KOPT-K1 (cell line): ENCODE measurements around the gene BHMT2.
A peak's percentile ranks its signal among the peaks of the same experiment; 100 is the strongest.

ENCODE experiments used
- H3K27ac ChIP-seq: fragments of 200-600 bp; sonication (generic); 2 replicates; pipeline ENCODE4 v1.5.1; 2016; ENCODE audit warnings: antibody characterized with exemption, mild to moderate bottlenecking, low read depth, low read length; ENCODE audit not compliant: poor library complexity, severe bottlenecking
- H3K36me3 ChIP-seq: fragments of 200-600 bp; sonication (generic); 2 replicates; pipeline ENCODE4 v1.5.1; 2017; ENCODE audit warnings: antibody characterized with exemption, mild to moderate bottlenecking, low read length, moderate library complexity; ENCODE audit not compliant: insufficient read depth
- H3K9me3 ChIP-seq: fragments of 200-600 bp; sonication (generic); 2 replicates; pipeline ENCODE4 v1.5.1; 2017; ENCODE audit warnings: antibody characterized with exemption, low read length, mild to moderate bottlenecking; ENCODE audit not compliant: insufficient read depth, poor library complexity, severe bottlenecking

The BHMT2 gene

DNA sequence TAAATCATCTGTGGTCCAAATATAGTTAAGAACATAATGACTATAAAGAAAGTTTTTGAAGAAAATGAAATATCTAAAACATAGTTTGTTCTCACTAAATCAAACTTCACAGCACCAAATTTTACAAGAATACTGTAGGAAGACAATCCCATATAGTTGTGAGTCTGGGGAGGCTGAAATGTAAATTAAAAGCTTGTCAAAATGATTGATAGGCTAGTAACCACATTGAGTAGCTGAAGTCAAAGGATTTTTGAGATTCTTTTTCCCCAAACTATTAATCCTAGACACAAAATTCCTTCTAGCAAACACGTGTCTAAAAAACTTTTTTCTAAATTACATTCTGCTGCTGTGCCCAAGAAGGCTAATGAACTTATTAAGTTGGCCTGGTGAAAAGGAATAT is 55.0 kb downstream of the BHMT2 start:
- Histone ChIP-seq H3K36me3 (no peaks in the 10 kb centered on the region), H3K9me3 (no peaks in the 10 kb centered on the region), H3K27ac (no peak overlapping the region)

GRCh38 chr5:79130781-79131180 is 61.2 kb downstream of the BHMT2 start:
- Histone ChIP-seq H3K27ac (no peak overlapping the region), H3K9me3 (no peaks in the 10 kb centered on the region), H3K36me3 (no peaks in the 10 kb centered on the region)

GRCh38 chr5:79133121-79133656 is 63.6 kb downstream of the BHMT2 start:
- Histone ChIP-seq H3K27ac (peak overlapping the region; percentile 37), H3K9me3 (no peaks in the 10 kb centered on the region)

GRCh38 chr5:79133657-79134451 is 64.3 kb downstream of the BHMT2 start:
- Histone ChIP-seq H3K36me3 (no peaks in the 10 kb centered on the region), H3K27ac (peak overlapping the region; percentile 37), H3K9me3 (no peaks in the 10 kb centered on the region)

More at GRCh38 chr5:79133121-79133656, 63.6 kb downstream of the BHMT2 start:
- H3K36me3 ChIP-seq: no peaks in the 10 kb centered on the region

DNA sequence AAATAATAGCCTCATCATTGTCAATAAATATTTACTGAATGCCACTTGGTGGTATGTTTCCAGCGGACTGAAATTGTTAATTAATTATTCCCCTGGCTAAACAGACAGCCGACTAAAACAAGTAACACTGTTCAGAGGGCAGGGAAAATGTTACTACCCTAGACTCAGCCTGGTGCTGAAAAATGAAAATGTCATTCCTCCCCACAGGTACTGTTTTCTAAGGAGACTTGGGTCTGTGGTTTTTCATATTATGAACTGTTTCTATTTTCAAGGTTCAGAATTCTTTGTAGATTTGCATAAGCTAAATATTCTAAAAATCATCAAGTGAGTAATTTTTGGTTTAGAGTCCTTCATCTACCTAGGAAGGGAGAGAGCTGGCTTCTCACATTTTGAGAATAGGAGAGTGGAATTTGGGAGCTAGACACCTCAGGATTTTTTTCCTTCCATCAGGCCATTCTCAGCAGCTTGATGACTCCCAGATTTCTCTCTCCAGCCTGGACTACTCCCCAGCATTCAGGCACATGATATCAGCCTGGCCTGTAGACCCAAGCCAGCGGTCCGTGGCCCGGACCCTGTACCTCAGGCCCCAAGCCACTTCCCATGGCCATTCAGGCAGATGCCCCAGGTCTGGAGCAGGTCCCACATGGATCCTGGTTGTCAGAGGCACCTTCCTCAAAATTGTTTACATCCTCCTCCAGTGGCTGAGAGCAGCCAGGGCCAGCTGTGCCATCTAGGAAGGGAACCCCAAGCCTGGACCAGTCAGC is 66.4 kb downstream of the BHMT2 start:
- H3K36me3 ChIP-seq: no peaks in the 10 kb centered on the region

DNA sequence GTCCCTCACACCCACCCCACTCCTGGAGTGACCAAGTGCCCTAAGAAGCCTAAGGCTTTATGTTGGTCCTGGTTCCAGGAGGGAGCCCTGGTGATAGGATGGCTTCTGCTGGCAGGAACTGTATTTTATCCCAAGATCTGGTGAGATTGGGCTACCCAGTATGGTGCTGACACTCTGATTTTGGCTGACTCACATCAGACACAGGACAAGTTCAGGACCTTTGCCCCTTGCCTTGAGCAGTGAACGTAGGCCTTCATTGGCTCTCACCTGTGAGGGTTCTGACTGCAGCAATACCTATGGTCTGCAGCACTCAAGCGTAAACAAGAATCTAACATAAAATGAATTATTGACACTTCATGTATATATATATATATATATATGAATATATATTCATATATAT is 67.1 kb downstream of the BHMT2 start:
- no peaks in the 10 kb centered on the region for H3K9me3 ChIP-seq
- no peak overlapping the region for H3K27ac ChIP-seq
- H3K36me3 ChIP-seq: no peaks in the 10 kb centered on the region

More for the DNA sequence above, 66.4 kb downstream of the BHMT2 start:
- Histone ChIP-seq H3K27ac (no peak overlapping the region), H3K9me3 (no peaks in the 10 kb centered on the region)
